ENCODE results near the gene LMO4.

- TF ChIP-seq CTCF (IDR thresholded peaks at IDR 0.05) (no peak), POLR2A (IDR thresholded peaks at IDR 0.05) (no peak), POLR2AphosphoS5 (IDR thresholded peaks at IDR 0.05) (no peak)
Observed at GRCh38 chr1:87307931-87308330, 20.7 kb upstream of the LMO4 start.

All from suprapubic skin (tissue), 4 donors.